HepG2 (cell line): ENCODE data around the gene ALKBH2. TPM values are rescaled to one million over a fixed set of nuclear protein-coding genes. Genes with fewer than 3 reads are reported as not detected.

Experiments used
- ATAC-seq: fragments of 200-7000 bp; cut with Tn5 transposase; 3 replicates; pipeline ENCODE4 v1.9.1; 2020; ENCODE audit warnings: mild to moderate bottlenecking, moderate library complexity
- BruUV-seq: library from RNA; stranded (reverse); fragments of 400-500 nt; replicated peaks from 2 replicates; lab custom pipeline; 2021; lab: Mats Ljungman, UMichigan
- CTCF ChIA-PET: fragments of 300-600 bp; formaldehyde crosslinking; extraction: SDS; loops from one replicate; lab custom pipeline; 2021; ENCODE audit warnings: low total read pairs, inconsistent platforms, low intra/inter-chr PET ratio; lab: Yijun Ruan, JAX
- POLR2A ChIA-PET: fragments of 350-600 bp; sonication (Branson Sonifier 250); formaldehyde crosslinking; loops from one replicate; lab custom pipeline; 2020; ENCODE audit warnings: antibody characterized with exemption, inconsistent platforms; lab: Yijun Ruan, JAX
- DNase-seq: peaks from one replicate; pipeline ENCODE4 v3.0.0-alpha.2; 2015; ENCODE audit warnings: low spot score
- FAIRE-seq: peaks from 3 replicates; lab custom pipeline; 2011; peaks lifted over from hg19 to GRCh38; lab: Jason Lieb, UNC
- H2AFZ ChIP-seq: one replicate; pipeline ENCODE4 v1.6.1; 2011; ENCODE audit warnings: low read length, inconsistent platforms
- H3K27ac ChIP-seq: fragments of 300-600 bp; 3 replicates; pipeline ENCODE4 v1.8.0; 2011; ENCODE audit warnings: mixed run types, mild to moderate bottlenecking, mixed read lengths, low read length, inconsistent platforms; ENCODE audit not compliant: insufficient read depth; ENCODE audit errors: extremely low read length
- H3K27me3 ChIP-seq, 2 experiments: fragments of 200-600 bp in 1 of 2; 2 replicates in 1 of 2; 3 replicates in 1 of 2; pipeline versions ENCODE4 v1.6.0 to v1.8.0; 2011; ENCODE audit warnings: low read length in 2 of 2, mild to moderate bottlenecking in 2 of 2, moderate library complexity in 2 of 2, inconsistent platforms in 1 of 2; ENCODE audit not compliant: insufficient read depth in 2 of 2, control insufficient read depth in 1 of 2
- H3K36me3 ChIP-seq, 2 experiments: fragments of 200-600 bp in 1 of 2; replicated peaks in 1 of 2; 2 replicates in 1 of 2; 3 replicates in 1 of 2; pipeline versions ENCODE4 v1.5.1 to v1.8.0; 2011; ENCODE audit warnings: low read length in 2 of 2, inconsistent platforms in 1 of 2; ENCODE audit not compliant: insufficient read depth in 2 of 2, control insufficient read depth in 1 of 2
- H3K4me1 ChIP-seq: 2 replicates; pipeline ENCODE4 v1.5.1; 2012; ENCODE audit warnings: low read length, inconsistent platforms; ENCODE audit not compliant: insufficient read depth
- H3K4me2 ChIP-seq: 2 replicates; pipeline ENCODE4 v1.6.0; 2011; ENCODE audit warnings: low read depth, low read length, inconsistent platforms
- H3K4me3 ChIP-seq, 3 experiments: fragments of 200-600 bp in 1 of 3; sonication (generic), shearing (Covaris generic) in 1 of 3; replicated peaks in 1 of 3; 2 replicates each; pipeline ENCODE4 v1.5.1; 2011 to 2016; ENCODE audit warnings: low read length in 3 of 3, inconsistent platforms in 2 of 3, low read depth in 2 of 3, mild to moderate bottlenecking in 2 of 3, control low read depth in 1 of 3, mixed read lengths in 1 of 3; ENCODE audit not compliant: insufficient read depth in 1 of 3
- H3K79me2 ChIP-seq: one replicate; pipeline ENCODE4 v1.6.1; 2011; ENCODE audit warnings: low read length, inconsistent platforms; ENCODE audit not compliant: insufficient read depth
- H3K9ac ChIP-seq: 2 replicates; pipeline ENCODE4 v1.6.0; 2011; ENCODE audit warnings: mild to moderate bottlenecking, low read depth, low read length, inconsistent platforms; ENCODE audit not compliant: insufficient read depth
- H3K9me3 ChIP-seq: 2 replicates; pipeline ENCODE4 v1.5.1; 2012; ENCODE audit warnings: mild to moderate bottlenecking, low read length
- H4K20me1 ChIP-seq: 2 replicates; pipeline ENCODE4 v1.6.0; 2011; ENCODE audit warnings: inconsistent platforms, mild to moderate bottlenecking, low read length, moderate library complexity; ENCODE audit not compliant: insufficient read depth
- DMAP1 ChIP-seq: IDR thresholded peaks from 2 replicates; pipeline ENCODE4 v1.6.1; 2016
- ETS1 ChIP-seq: sonication (generic); formaldehyde crosslinking; IDR thresholded peaks from 2 replicates; pipeline ENCODE4 v1.4.0; 2020; ENCODE audit warnings: missing genetic modification reagents
- HNRNPK ChIP-seq: fragments of 200-400 bp; formaldehyde crosslinking; IDR thresholded peaks from 2 replicates; pipeline ENCODE4 v1.6.1; 2018; ENCODE audit warnings: low read length, low read depth, moderate library complexity, mild to moderate bottlenecking; ENCODE audit not compliant: poor library complexity, severe bottlenecking
- MLXIP ChIP-seq: sonication (generic); formaldehyde crosslinking; IDR thresholded peaks from 2 replicates; pipeline ENCODE4 v1.9.0; 2021; ENCODE audit warnings: missing genetic modification reagents, borderline replicate concordance
- NFIB ChIP-seq: sonication (generic); formaldehyde crosslinking; IDR thresholded peaks from 2 replicates; pipeline ENCODE4 v1.9.0; 2021; ENCODE audit warnings: missing genetic modification reagents, mild to moderate bottlenecking, borderline replicate concordance
- NR2C2 ChIP-seq: sonication (generic); formaldehyde crosslinking; IDR thresholded peaks from 2 replicates; pipeline ENCODE4 v1.4.0; 2020; ENCODE audit warnings: missing genetic modification reagents, mild to moderate bottlenecking, moderate library complexity, borderline replicate concordance
- TBL1XR1 ChIP-seq: fragments of 150-350 bp; IDR thresholded peaks from 2 replicates; pipeline ENCODE4 v1.6.1; 2014; ENCODE audit warnings: borderline replicate concordance, low read length; ENCODE audit not compliant: partially characterized antibody
- TOPORS ChIP-seq: sonication (generic); formaldehyde crosslinking; IDR thresholded peaks from 2 replicates; pipeline ENCODE4 v1.8.0; 2023; ENCODE audit warnings: mild to moderate bottlenecking, missing genetic modification reagents
- ZNF460 ChIP-seq: sonication (generic); formaldehyde crosslinking; IDR thresholded peaks from 2 replicates; pipeline ENCODE4 v1.5.1; 2020; ENCODE audit warnings: missing genetic modification reagents, mild to moderate bottlenecking, borderline replicate concordance
- ZNF576 ChIP-seq: sonication (generic); formaldehyde crosslinking; IDR thresholded peaks from 2 replicates; pipeline ENCODE4 v1.4.0; 2020; ENCODE audit warnings: mild to moderate bottlenecking, missing genetic modification reagents
- ZNF672 ChIP-seq: sonication (generic); formaldehyde crosslinking; IDR thresholded peaks from 2 replicates; pipeline ENCODE4 v1.8.1; 2022; ENCODE audit warnings: missing genetic modification reagents
- ZNF792 ChIP-seq: IDR thresholded peaks from 2 replicates; pipeline ENCODE4 v1.6.1; 2016
- ZNF891 ChIP-seq: sonication (generic); formaldehyde crosslinking; IDR thresholded peaks from 2 replicates; pipeline ENCODE4 v1.5.0; 2020; ENCODE audit warnings: mild to moderate bottlenecking, missing genetic modification reagents
- WGBS: methylation state at CpG from one replicate; pipeline ENCODE4 v1.1.6; 2017; ENCODE audit warnings: low lambda C conversion rate; 5-methylcytosine and 5-hydroxymethylcytosine counted together
- in situ Hi-C: cut with HindIII; loops from 2 replicates; pipeline ENCODE4 v1.10.0; 2017; ENCODE audit warnings: low pct_unique_long_range_greater_than_20kb; ENCODE audit not compliant: extremely low pct_ligation_motif_present
- intact Hi-C: fragments of 100-400 bp; cut with micrococcal nuclease; formaldehyde crosslinking; loops from one replicate; pipeline ENCODE4 v1.10.0; 2022; ENCODE audit not compliant: unreplicated experiment
- polyA plus RNA-seq, 8 experiments: library from polyadenylated mRNA; depleted of rRNA in 3 of 8; stranded (reverse) in 7 of 8; unstranded in 1 of 8; fragments of >200 nt; fragmentation: Illumina TruSeq in 4 of 8; extraction: Trizol in 4 of 8; gene quantifications; 2 replicates each; pipeline versions ENCODE4 v1.2.1 to v1.2.3, GENCODE V29; 2011 to 2016; ENCODE audit warnings: low read depth in 4 of 8, missing spikeins in 1 of 8, mixed read lengths in 1 of 8; ENCODE audit not compliant: insufficient read depth in 1 of 8
- total RNA-seq, 5 experiments: library from RNA; depleted of rRNA; stranded (reverse); fragments of >200 nt; fragmentation: Illumina TruSeq; extraction: Trizol; gene quantifications; 2 replicates each; pipeline ENCODE4 v1.2.3, GENCODE V29; 2016; ENCODE audit warnings: low read depth in 1 of 5
- TF ChIP-seq, protein P1 (sequence below): sonication (generic); formaldehyde crosslinking; IDR thresholded peaks from 2 replicates; pipeline ENCODE4 v1.4.0; 2020; ENCODE audit warnings: mild to moderate bottlenecking, missing genetic modification reagents
- TF ChIP-seq, protein P2 (sequence below): sonication (generic); formaldehyde crosslinking; IDR thresholded peaks from 2 replicates; pipeline ENCODE4 v1.8.1; 2022; ENCODE audit warnings: mild to moderate bottlenecking, missing genetic modification reagents

Gene ALKBH2
- total and polyA plus RNA-seq, 2 of the 13 experiments (the other 11 are each of a cell fraction or from before 2014, with no cell fraction given), result 21.0 to 40.5 TPM

GRCh38 chr12:109097435-109098182 is 4.3 kb upstream of the ALKBH2 start, which contains the start of gene UNG:
Gene UNG (plus strand): TSS chr12:109097597. CDS start chr12:109097680, 83 bp downstream.
- ChIA-PET POLR2A (interaction anchor here (0.8 to 1.9 kb wide), 4 partner anchors 14 to 32 kb away, joined by 3 to 9 read pairs (median 4); partner anchors contain the start of gene ACACB), CTCF (no interaction called here)
- Histone ChIP-seq H3K4me2 (peak within 1 kb of the TSS; percentile 90), H3K4me3 (peak within 1 kb of the TSS; percentile 76 to 89 (median 86)), H3K27ac (peak within 1 kb of the TSS; percentile 91), H3K9ac (peak within 1 kb of the TSS; percentile 80), H3K9me3 (no peaks in the 10 kb centered on the region), H3K4me1 (peaks cover 50% of the 10 kb centered on the region), H3K36me3 (peaks cover 6 to 30% of the 10 kb centered on the region in 2 experiments), H3K79me2 (peaks cover 27% of the 10 kb centered on the region), H2AFZ (no peak within 1 kb of the TSS), H3K27me3 (no peaks in the 10 kb centered on the region; a peak in 1 of 5 replicates), H4K20me1 (no peaks in the 10 kb centered on the region; the same call in 1 of the 2 replicates)
- intact Hi-C loops (loop anchor here (5.0 to 10.0 kb wide), 2 partner anchors 215 to 433 kb away; partner anchors contain the start of gene DAO), in situ Hi-C loops (loop anchor here (10.0 kb wide), 1 partner anchor 213 kb away; the partner anchor contains the start of gene DAO)
- FAIRE-seq (peak; percentile 40), ATAC-seq (peak; percentile 95), DNase-seq (peak; percentile 91)
- no TSS peak for BruUV-seq
- WGBS, result 0% methylated on average over 7 of the region's 71 CpGs
- no peak for TF ChIP-seq MLXIP
- TF ChIP-seq, protein P1, sequence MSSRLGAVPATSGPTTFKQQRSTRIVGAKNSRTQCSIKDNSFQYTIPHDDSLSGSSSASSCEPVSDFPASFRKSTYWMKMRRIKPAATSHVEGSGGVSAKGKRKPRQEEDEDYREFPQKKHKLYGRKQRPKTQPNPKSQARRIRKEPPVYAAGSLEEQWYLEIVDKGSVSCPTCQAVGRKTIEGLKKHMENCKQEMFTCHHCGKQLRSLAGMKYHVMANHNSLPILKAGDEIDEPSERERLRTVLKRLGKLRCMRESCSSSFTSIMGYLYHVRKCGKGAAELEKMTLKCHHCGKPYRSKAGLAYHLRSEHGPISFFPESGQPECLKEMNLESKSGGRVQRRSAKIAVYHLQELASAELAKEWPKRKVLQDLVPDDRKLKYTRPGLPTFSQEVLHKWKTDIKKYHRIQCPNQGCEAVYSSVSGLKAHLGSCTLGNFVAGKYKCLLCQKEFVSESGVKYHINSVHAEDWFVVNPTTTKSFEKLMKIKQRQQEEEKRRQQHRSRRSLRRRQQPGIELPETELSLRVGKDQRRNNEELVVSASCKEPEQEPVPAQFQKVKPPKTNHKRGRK, result no peak
- TF ChIP-seq NFIB (CRISPR knock-in tag), result no peak
- TF ChIP-seq DMAP1, result peak; percentile 74; the same call in 1 of the 2 replicates
- no peak for TF ChIP-seq NR2C2 (CRISPR knock-in tag)
- no peak for TF ChIP-seq ZNF576
- TF ChIP-seq ZNF460, result no peak
- no peak for TF ChIP-seq TBL1XR1
- no peak for TF ChIP-seq ZNF672 (CRISPR knock-in tag)
- TF ChIP-seq ZNF891 (CRISPR knock-in tag), result no peak; the same call in 1 of the 2 replicates
- TF ChIP-seq HNRNPK, result peak; percentile 46
- TF ChIP-seq, protein P2, sequence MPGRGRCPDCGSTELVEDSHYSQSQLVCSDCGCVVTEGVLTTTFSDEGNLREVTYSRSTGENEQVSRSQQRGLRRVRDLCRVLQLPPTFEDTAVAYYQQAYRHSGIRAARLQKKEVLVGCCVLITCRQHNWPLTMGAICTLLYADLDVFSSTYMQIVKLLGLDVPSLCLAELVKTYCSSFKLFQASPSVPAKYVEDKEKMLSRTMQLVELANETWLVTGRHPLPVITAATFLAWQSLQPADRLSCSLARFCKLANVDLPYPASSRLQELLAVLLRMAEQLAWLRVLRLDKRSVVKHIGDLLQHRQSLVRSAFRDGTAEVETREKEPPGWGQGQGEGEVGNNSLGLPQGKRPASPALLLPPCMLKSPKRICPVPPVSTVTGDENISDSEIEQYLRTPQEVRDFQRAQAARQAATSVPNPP (CRISPR knock-in tag), result no peak
- TF ChIP-seq TOPORS (CRISPR knock-in tag), result peak; percentile 95
- TF ChIP-seq ZNF792, result no peak
- no peak for TF ChIP-seq ETS1
